Loucy (cell line): ENCODE measurements around the gene MOXD1.

Source experiments
- H2AFZ ChIP-seq: fragments of 200-600 bp; sonication (generic); 2 replicates; pipeline ENCODE4 v1.6.0; 2016; ENCODE audit warnings: antibody characterized with exemption, mild to moderate bottlenecking, low read length, moderate library complexity
- H3F3A ChIP-seq: fragments of 200-600 bp; 2 replicates; pipeline ENCODE4 v1.6.0; 2016; ENCODE audit warnings: antibody characterized with exemption, low read depth, mild to moderate bottlenecking
- H3K27me3 ChIP-seq: fragments of 200-600 bp; sonication (generic); 2 replicates; pipeline ENCODE4 v1.6.1; 2014; ENCODE audit warnings: low read length, mild to moderate bottlenecking; ENCODE audit not compliant: insufficient read depth, poor library complexity, severe bottlenecking
- H3K36me3 ChIP-seq: fragments of 200-600 bp; sonication (generic); 2 replicates; pipeline ENCODE4 v1.6.1; 2016; ENCODE audit warnings: low read length; ENCODE audit not compliant: insufficient read depth
- H3K4me1 ChIP-seq: fragments of 200-600 bp; sonication (generic); 2 replicates; pipeline ENCODE4 v1.5.1; 2014; ENCODE audit warnings: low read length, mild to moderate bottlenecking; ENCODE audit not compliant: insufficient read depth, poor library complexity, severe bottlenecking
- H3K4me2 ChIP-seq: fragments of 200-600 bp; sonication (generic); 2 replicates; pipeline ENCODE4 v1.6.0; 2014; ENCODE audit warnings: antibody characterized with exemption, low read length, low read depth, mild to moderate bottlenecking; ENCODE audit not compliant: poor library complexity, severe bottlenecking
- H3K4me3 ChIP-seq: fragments of 200-600 bp; sonication (generic); 2 replicates; pipeline ENCODE4 v1.5.1; 2014; ENCODE audit warnings: low read length, mild to moderate bottlenecking, mixed read lengths; ENCODE audit not compliant: poor library complexity, severe bottlenecking
- H3K79me2 ChIP-seq: fragments of 200-600 bp; sonication (generic); 2 replicates; pipeline ENCODE4 v1.6.1; 2014; ENCODE audit warnings: low read length; ENCODE audit not compliant: insufficient read depth
- H3K9ac ChIP-seq: fragments of 200-600 bp; sonication (generic); 2 replicates; pipeline ENCODE4 v1.6.0; 2014; ENCODE audit warnings: mild to moderate bottlenecking, low read depth, low read length, moderate library complexity; ENCODE audit not compliant: poor library complexity, severe bottlenecking
- H3K9me2 ChIP-seq: fragments of 200-600 bp; sonication (generic); replicated peaks from 2 replicates; pipeline ENCODE4 v1.6.1; 2016; ENCODE audit warnings: low read depth, low read length, mixed read lengths
- H3K9me3 ChIP-seq: fragments of 200-600 bp; sonication (generic); 2 replicates; pipeline ENCODE4 v1.6.1; 2014; ENCODE audit warnings: mild to moderate bottlenecking, antibody characterized with exemption, low read length, low read depth; ENCODE audit not compliant: insufficient read depth
- H4K20me1 ChIP-seq: fragments of 200-600 bp; sonication (generic); 2 replicates; pipeline ENCODE4 v1.6.0; 2014; ENCODE audit warnings: antibody characterized with exemption, low read length, mild to moderate bottlenecking; ENCODE audit not compliant: insufficient read depth, poor library complexity, severe bottlenecking
- CTCF ChIP-seq: fragments of 200-600 bp; sonication (generic); conservative IDR thresholded peaks from 2 replicates; pipeline ENCODE4 v1.5.1; 2014; ENCODE audit warnings: mild to moderate bottlenecking, antibody characterized with exemption, low read length
- EZH2phosphoT487 ChIP-seq: fragments of 200-600 bp; IDR thresholded peaks from 2 replicates; pipeline ENCODE4 v1.6.1; 2018; ENCODE audit warnings: antibody characterized with exemption, mild to moderate bottlenecking, moderate library complexity, borderline replicate concordance

Gene MOXD1

GRCh38 chr6:132279592-132280139 is 121.6 kb downstream of the MOXD1 start:
- H3K4me1 ChIP-seq = no peaks in the 10 kb centered on the region
- no peaks in the 10 kb centered on the region for H4K20me1 ChIP-seq
- no peaks in the 10 kb centered on the region for H3K27me3 ChIP-seq
- no peaks in the 10 kb centered on the region for H3F3A ChIP-seq
- no peaks in the 10 kb centered on the region for H3K9me2 ChIP-seq
- H3K9ac ChIP-seq = no peak overlapping the region
- H3K79me2 ChIP-seq = no peaks in the 10 kb centered on the region
- H3K9me3 ChIP-seq = no peaks in the 10 kb centered on the region
- H2AFZ ChIP-seq = peak overlapping the region; percentile 92
- TF ChIP-seq CTCF = peak; percentile 100
- no peak for TF ChIP-seq EZH2phosphoT487
- no peaks in the 10 kb centered on the region for H3K36me3 ChIP-seq
- peak overlapping the region; percentile 68 for H3K4me3 ChIP-seq
- H3K4me2 ChIP-seq = peak overlapping the region; percentile 64

- H3K9me2 ChIP-seq = no peaks in the 10 kb centered on the region
- no peaks in the 10 kb centered on the region for H3K9me3 ChIP-seq
- no peak overlapping the region for H3K9ac ChIP-seq
- no peak overlapping the region for H2AFZ ChIP-seq
- no peaks in the 10 kb centered on the region for H3K27me3 ChIP-seq
- no peaks in the 10 kb centered on the region for H3K36me3 ChIP-seq
- H4K20me1 ChIP-seq = no peaks in the 10 kb centered on the region
- H3K79me2 ChIP-seq = no peaks in the 10 kb centered on the region
- no peaks in the 10 kb centered on the region for H3K4me1 ChIP-seq
- no peak overlapping the region for H3K4me3 ChIP-seq
- no peak overlapping the region for H3K4me2 ChIP-seq
- TF ChIP-seq CTCF (no peak), EZH2phosphoT487 (no peak)
- no peaks in the 10 kb centered on the region for H3F3A ChIP-seq
Measured at GRCh38 chr6:132275066-132275970, 126.0 kb downstream of the MOXD1 start.

GRCh38 chr6:132272776-132273175 is 128.5 kb downstream of the MOXD1 start:
- H3K79me2 ChIP-seq = no peaks in the 10 kb centered on the region
- H3K9ac ChIP-seq = no peak overlapping the region
- H3F3A ChIP-seq = no peaks in the 10 kb centered on the region
- H3K36me3 ChIP-seq = no peaks in the 10 kb centered on the region
- H3K4me3 ChIP-seq = no peak overlapping the region
- no peak overlapping the region for H3K4me2 ChIP-seq
- no peaks in the 10 kb centered on the region for H3K9me3 ChIP-seq
- H3K9me2 ChIP-seq = no peaks in the 10 kb centered on the region
- peaks cover 7% of the 10 kb centered on the region for H3K4me1 ChIP-seq
- TF ChIP-seq EZH2phosphoT487 (no peak), CTCF (no peak)
- H3K27me3 ChIP-seq = no peaks in the 10 kb centered on the region
- no peaks in the 10 kb centered on the region for H4K20me1 ChIP-seq
- H2AFZ ChIP-seq = no peak overlapping the region
